ENCODE measurements around the gene CENPV.

The CENPV gene

GRCh38 chr17:16374146-16374938, 21.1 kb upstream of the CENPV start:
- Histone ChIP-seq H3K4me3 (ENCODE audit: insufficient read depth in 1 of 2, low read depth in 1 of 2, low read length in 2 of 2) (no peak overlapping the region), H2AK5ac (ENCODE audit: low read length, severe bottlenecking) (no peak overlapping the region), H3K79me1 (replicated peaks; ENCODE audit: low read length, poor library complexity, severe bottlenecking) (no peaks in the 10 kb centered on the region), H3K14ac (ENCODE audit: low read length in 2 of 2) (no peak overlapping the region), H3K18ac (ENCODE audit: low read depth in 1 of 2, low read length in 2 of 2) (no peak overlapping the region), H3K9ac (ENCODE audit: low read length) (no peak overlapping the region), H2BK15ac (ENCODE audit: low read depth, poor library complexity, severe bottlenecking) (no peak overlapping the region), H2BK120ac (ENCODE audit: low read depth, low read length) (no peak overlapping the region), H3K27ac (ENCODE audit: low read length, poor library complexity, severe bottlenecking) (no peak overlapping the region), H3K4me1 (ENCODE audit: control insufficient read depth, insufficient read depth, low read depth, low read length) (no peaks in the 10 kb centered on the region), H2AFZ (ENCODE audit: low read depth, low read length) (no peak overlapping the region), H4K91ac (ENCODE audit: low read length) (no peak overlapping the region), H2BK12ac (ENCODE audit: low read length in 2 of 2) (no peak overlapping the region), H3K36me3 (ENCODE audit: control insufficient read depth in 1 of 2, insufficient read depth in 2 of 2, low read depth in 1 of 2, low read length in 2 of 2) (no peaks in the 10 kb centered on the region), H4K8ac (ENCODE audit: low read length) (no peak overlapping the region), H3K4me2 (ENCODE audit: low read length, poor library complexity, severe bottlenecking) (no peak overlapping the region), H2BK5ac (ENCODE audit: low read depth, low read length, poor library complexity, severe bottlenecking) (no peak overlapping the region), H3K27me3 (ENCODE audit: control insufficient read depth in 1 of 2, insufficient read depth in 1 of 2, low read length in 2 of 2) (no peaks in the 10 kb centered on the region), H3K23ac (ENCODE audit: low read length in 2 of 2) (no peak overlapping the region), H3K4ac (ENCODE audit: low read depth in 1 of 2, low read length in 2 of 2) (no peak overlapping the region), H3K9me3 (ENCODE audit: control insufficient read depth, low read length) (no peaks in the 10 kb centered on the region)
- 91% methylated on average over 10 of the region's 16 CpGs for whole genome bisulfite sequencing
- peak; percentile 63 for DNase-seq

- Histone ChIP-seq H3K9me3 (ENCODE audit: control insufficient read depth, low read length) (no peaks in the 10 kb centered on the region), H3K27ac (ENCODE audit: low read length, poor library complexity, severe bottlenecking) (no peak overlapping the region), H3K4me3 (ENCODE audit: insufficient read depth in 1 of 2, low read depth in 1 of 2, low read length in 2 of 2) (no peak overlapping the region), H3K27me3 (ENCODE audit: control insufficient read depth in 1 of 2, insufficient read depth in 1 of 2, low read length in 2 of 2) (no peaks in the 10 kb centered on the region), H2BK12ac (ENCODE audit: low read length in 2 of 2) (no peak overlapping the region), H3K4me1 (ENCODE audit: control insufficient read depth, insufficient read depth, low read depth, low read length) (no peaks in the 10 kb centered on the region), H3K14ac (ENCODE audit: low read length in 2 of 2) (no peak overlapping the region), H3K23ac (ENCODE audit: low read length in 2 of 2) (no peak overlapping the region), H2AFZ (ENCODE audit: low read depth, low read length) (no peak overlapping the region), H3K4me2 (ENCODE audit: low read length, poor library complexity, severe bottlenecking) (no peak overlapping the region), H3K18ac (ENCODE audit: low read depth in 1 of 2, low read length in 2 of 2) (no peak overlapping the region), H3K9ac (ENCODE audit: low read length) (no peak overlapping the region), H2BK120ac (ENCODE audit: low read depth, low read length) (no peak overlapping the region), H2BK5ac (ENCODE audit: low read depth, low read length, poor library complexity, severe bottlenecking) (no peak overlapping the region), H3K4ac (ENCODE audit: low read depth in 1 of 2, low read length in 2 of 2) (no peak overlapping the region), H2AK5ac (ENCODE audit: low read length, severe bottlenecking) (no peak overlapping the region), H2BK15ac (ENCODE audit: low read depth, poor library complexity, severe bottlenecking) (no peak overlapping the region), H4K91ac (ENCODE audit: low read length) (no peak overlapping the region), H3K36me3 (ENCODE audit: control insufficient read depth in 1 of 2, insufficient read depth in 2 of 2, low read depth in 1 of 2, low read length in 2 of 2) (no peaks in the 10 kb centered on the region), H3K79me1 (replicated peaks; ENCODE audit: low read length, poor library complexity, severe bottlenecking) (no peaks in the 10 kb centered on the region), H4K8ac (ENCODE audit: low read length) (no peak overlapping the region)
- WGBS, result 68% methylated on average over 4 of the region's 5 CpGs
- peak; percentile 85 for DNase-seq
Measured at GRCh38 chr17:16371742-16372141, 18.5 kb upstream of the CENPV start.

GRCh38 chr17:16364625-16365024, 11.4 kb upstream of the CENPV start:
- H2BK12ac ChIP-seq (ENCODE audit: low read length in 2 of 2), result no peak overlapping the region
- no peak overlapping the region for H2BK15ac ChIP-seq (ENCODE audit: low read depth, poor library complexity, severe bottlenecking)
- H2BK120ac ChIP-seq (ENCODE audit: low read depth, low read length), result no peak overlapping the region
- peak overlapping the region; percentile 37 for H2AFZ ChIP-seq (ENCODE audit: low read depth, low read length)
- H2BK5ac ChIP-seq (ENCODE audit: low read depth, low read length, poor library complexity, severe bottlenecking), result no peak overlapping the region
- H4K91ac ChIP-seq (ENCODE audit: low read length), result no peak overlapping the region
- H3K9ac ChIP-seq (ENCODE audit: low read length), result peak overlapping the region; percentile 49
- H3K36me3 ChIP-seq (ENCODE audit: control insufficient read depth in 1 of 2, insufficient read depth in 2 of 2, low read depth in 1 of 2, low read length in 2 of 2), result no peaks in the 10 kb centered on the region
- no peak overlapping the region for H3K4me2 ChIP-seq (ENCODE audit: low read length, poor library complexity, severe bottlenecking)
- no peak overlapping the region for H3K27ac ChIP-seq (ENCODE audit: low read length, poor library complexity, severe bottlenecking)
- H3K27me3 ChIP-seq (ENCODE audit: control insufficient read depth in 1 of 2, insufficient read depth in 1 of 2, low read length in 2 of 2), result no peaks in the 10 kb centered on the region
- no peak overlapping the region for H3K14ac ChIP-seq (ENCODE audit: low read length in 2 of 2)
- H3K4me1 ChIP-seq (ENCODE audit: control insufficient read depth, insufficient read depth, low read depth, low read length), result no peaks in the 10 kb centered on the region
- H3K18ac ChIP-seq (ENCODE audit: low read depth in 1 of 2, low read length in 2 of 2), result peak overlapping the region in 1 of 2 experiments; percentile 57
- H3K4ac ChIP-seq (ENCODE audit: low read depth in 1 of 2, low read length in 2 of 2), result no peak overlapping the region
- no peaks in the 10 kb centered on the region for H3K9me3 ChIP-seq (ENCODE audit: control insufficient read depth, low read length)
- H3K79me1 ChIP-seq (replicated peaks; ENCODE audit: low read length, poor library complexity, severe bottlenecking), result no peaks in the 10 kb centered on the region
- no peak overlapping the region for H4K8ac ChIP-seq (ENCODE audit: low read length)
- H3K23ac ChIP-seq (ENCODE audit: low read length in 2 of 2), result no peak overlapping the region
- H3K4me3 ChIP-seq (ENCODE audit: insufficient read depth in 1 of 2, low read depth in 1 of 2, low read length in 2 of 2), result no peak overlapping the region
- no peak for DNase-seq
- no peak overlapping the region for H2AK5ac ChIP-seq (ENCODE audit: low read length, severe bottlenecking)

GRCh38 chr17:16363749-16364536, 10.7 kb upstream of the CENPV start:
- Histone ChIP-seq H3K79me1 (replicated peaks; ENCODE audit: low read length, poor library complexity, severe bottlenecking) (no peaks in the 10 kb centered on the region), H3K4me1 (ENCODE audit: control insufficient read depth, insufficient read depth, low read depth, low read length) (no peaks in the 10 kb centered on the region), H3K14ac (ENCODE audit: low read length in 2 of 2) (no peak overlapping the region), H3K4me3 (ENCODE audit: insufficient read depth in 1 of 2, low read depth in 1 of 2, low read length in 2 of 2) (no peak overlapping the region), H3K9me3 (ENCODE audit: control insufficient read depth, low read length) (no peaks in the 10 kb centered on the region), H3K27me3 (ENCODE audit: control insufficient read depth in 1 of 2, insufficient read depth in 1 of 2, low read length in 2 of 2) (no peaks in the 10 kb centered on the region), H3K23ac (ENCODE audit: low read length in 2 of 2) (no peak overlapping the region), H2AFZ (ENCODE audit: low read depth, low read length) (peak overlapping the region; percentile 69), H4K8ac (ENCODE audit: low read length) (no peak overlapping the region), H3K36me3 (ENCODE audit: control insufficient read depth in 1 of 2, insufficient read depth in 2 of 2, low read depth in 1 of 2, low read length in 2 of 2) (no peaks in the 10 kb centered on the region), H3K9ac (ENCODE audit: low read length) (peak overlapping the region; percentile 49), H2BK5ac (ENCODE audit: low read depth, low read length, poor library complexity, severe bottlenecking) (no peak overlapping the region), H3K4me2 (ENCODE audit: low read length, poor library complexity, severe bottlenecking) (no peak overlapping the region), H3K4ac (ENCODE audit: low read depth in 1 of 2, low read length in 2 of 2) (no peak overlapping the region), H2BK12ac (ENCODE audit: low read length in 2 of 2) (no peak overlapping the region), H2AK5ac (ENCODE audit: low read length, severe bottlenecking) (no peak overlapping the region), H3K18ac (ENCODE audit: low read depth in 1 of 2, low read length in 2 of 2) (peak overlapping the region in 1 of 2 experiments; percentile 70), H2BK15ac (ENCODE audit: low read depth, poor library complexity, severe bottlenecking) (no peak overlapping the region), H3K27ac (ENCODE audit: low read length, poor library complexity, severe bottlenecking) (no peak overlapping the region), H4K91ac (ENCODE audit: low read length) (no peak overlapping the region), H2BK120ac (ENCODE audit: low read depth, low read length) (no peak overlapping the region)
- WGBS, result 10% methylated on average over 6 of the region's 6 CpGs
- peak; percentile 79 for DNase-seq
